ENCODE results near the gene HSPA6.
"Not testable (repeated sequence)": the region's sequence is repeated elsewhere in the genome, so short reads cannot be mapped to it uniquely, and the experiment has no call there.

DNA sequence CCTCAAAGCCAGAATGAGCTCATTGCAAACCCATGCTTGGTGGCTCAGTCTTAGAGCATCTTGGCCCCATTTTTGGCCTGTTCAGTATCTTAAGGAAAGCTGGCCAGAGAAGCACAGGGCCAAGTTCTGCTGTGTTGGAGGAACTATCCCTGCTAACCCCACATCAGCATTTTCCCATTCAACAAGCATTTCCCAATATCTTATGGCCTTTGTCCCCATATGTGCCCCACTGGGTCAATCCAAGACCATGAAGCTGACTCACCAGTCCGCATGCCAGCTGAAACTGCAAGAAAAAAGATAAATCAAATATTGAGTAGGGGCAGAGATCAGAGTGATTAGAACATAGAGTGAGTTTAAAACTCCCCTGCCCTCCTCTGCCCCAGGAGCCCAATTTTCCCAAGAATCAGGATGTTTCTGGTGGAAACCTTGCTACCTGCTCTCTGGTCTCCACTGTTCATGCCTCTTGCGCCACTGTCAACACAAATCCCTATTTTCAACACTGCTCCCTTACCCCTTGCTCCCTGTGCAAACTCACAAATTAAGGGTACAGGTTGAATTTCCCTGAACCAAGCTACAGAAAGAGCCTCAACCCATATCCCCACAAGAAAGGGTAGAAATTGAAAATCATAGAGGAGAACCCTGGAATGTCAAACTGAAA lies 24.5 kb downstream of the HSPA6 start:
- TF ChIP-seq, protein P1, sequence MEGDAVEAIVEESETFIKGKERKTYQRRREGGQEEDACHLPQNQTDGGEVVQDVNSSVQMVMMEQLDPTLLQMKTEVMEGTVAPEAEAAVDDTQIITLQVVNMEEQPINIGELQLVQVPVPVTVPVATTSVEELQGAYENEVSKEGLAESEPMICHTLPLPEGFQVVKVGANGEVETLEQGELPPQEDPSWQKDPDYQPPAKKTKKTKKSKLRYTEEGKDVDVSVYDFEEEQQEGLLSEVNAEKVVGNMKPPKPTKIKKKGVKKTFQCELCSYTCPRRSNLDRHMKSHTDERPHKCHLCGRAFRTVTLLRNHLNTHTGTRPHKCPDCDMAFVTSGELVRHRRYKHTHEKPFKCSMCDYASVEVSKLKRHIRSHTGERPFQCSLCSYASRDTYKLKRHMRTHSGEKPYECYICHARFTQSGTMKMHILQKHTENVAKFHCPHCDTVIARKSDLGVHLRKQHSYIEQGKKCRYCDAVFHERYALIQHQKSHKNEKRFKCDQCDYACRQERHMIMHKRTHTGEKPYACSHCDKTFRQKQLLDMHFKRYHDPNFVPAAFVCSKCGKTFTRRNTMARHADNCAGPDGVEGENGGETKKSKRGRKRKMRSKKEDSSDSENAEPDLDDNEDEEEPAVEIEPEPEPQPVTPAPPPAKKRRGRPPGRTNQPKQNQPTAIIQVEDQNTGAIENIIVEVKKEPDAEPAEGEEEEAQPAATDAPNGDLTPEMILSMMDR (IDR thresholded peaks at IDR 0.05): not testable (repeated sequence)
- not testable (repeated sequence) for TF ChIP-seq TCF7L2 (IDR thresholded peaks at IDR 0.05; ENCODE audit: low read depth, low read length); POLR2AphosphoS5 (IDR thresholded peaks at IDR 0.05; ENCODE audit: low read depth, low read length); SIN3A (IDR thresholded peaks at IDR 0.05; ENCODE audit: borderline replicate concordance, insufficient read depth, low read depth, low read length)
- TF ChIP-seq, protein P2, sequence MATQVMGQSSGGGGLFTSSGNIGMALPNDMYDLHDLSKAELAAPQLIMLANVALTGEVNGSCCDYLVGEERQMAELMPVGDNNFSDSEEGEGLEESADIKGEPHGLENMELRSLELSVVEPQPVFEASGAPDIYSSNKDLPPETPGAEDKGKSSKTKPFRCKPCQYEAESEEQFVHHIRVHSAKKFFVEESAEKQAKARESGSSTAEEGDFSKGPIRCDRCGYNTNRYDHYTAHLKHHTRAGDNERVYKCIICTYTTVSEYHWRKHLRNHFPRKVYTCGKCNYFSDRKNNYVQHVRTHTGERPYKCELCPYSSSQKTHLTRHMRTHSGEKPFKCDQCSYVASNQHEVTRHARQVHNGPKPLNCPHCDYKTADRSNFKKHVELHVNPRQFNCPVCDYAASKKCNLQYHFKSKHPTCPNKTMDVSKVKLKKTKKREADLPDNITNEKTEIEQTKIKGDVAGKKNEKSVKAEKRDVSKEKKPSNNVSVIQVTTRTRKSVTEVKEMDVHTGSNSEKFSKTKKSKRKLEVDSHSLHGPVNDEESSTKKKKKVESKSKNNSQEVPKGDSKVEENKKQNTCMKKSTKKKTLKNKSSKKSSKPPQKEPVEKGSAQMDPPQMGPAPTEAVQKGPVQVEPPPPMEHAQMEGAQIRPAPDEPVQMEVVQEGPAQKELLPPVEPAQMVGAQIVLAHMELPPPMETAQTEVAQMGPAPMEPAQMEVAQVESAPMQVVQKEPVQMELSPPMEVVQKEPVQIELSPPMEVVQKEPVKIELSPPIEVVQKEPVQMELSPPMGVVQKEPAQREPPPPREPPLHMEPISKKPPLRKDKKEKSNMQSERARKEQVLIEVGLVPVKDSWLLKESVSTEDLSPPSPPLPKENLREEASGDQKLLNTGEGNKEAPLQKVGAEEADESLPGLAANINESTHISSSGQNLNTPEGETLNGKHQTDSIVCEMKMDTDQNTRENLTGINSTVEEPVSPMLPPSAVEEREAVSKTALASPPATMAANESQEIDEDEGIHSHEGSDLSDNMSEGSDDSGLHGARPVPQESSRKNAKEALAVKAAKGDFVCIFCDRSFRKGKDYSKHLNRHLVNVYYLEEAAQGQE (IDR thresholded peaks at IDR 0.05; ENCODE audit: insufficient read depth in 1 of 2, low read depth in 2 of 2, low read length in 1 of 2): not testable (repeated sequence)

All from Panc1 (cell line).